Measurements from ENCODE around the gene KXD1. TPM values are rescaled to one million over a fixed set of nuclear protein-coding genes. Genes with fewer than 3 reads are reported as not detected.
A peak's percentile ranks its signal among the peaks of the same experiment; 100 is the strongest.

KXD1 gene
- total and polyA plus RNA-seq, 7 donors, result 84.9 to 122 (median 118) TPM

DNA sequence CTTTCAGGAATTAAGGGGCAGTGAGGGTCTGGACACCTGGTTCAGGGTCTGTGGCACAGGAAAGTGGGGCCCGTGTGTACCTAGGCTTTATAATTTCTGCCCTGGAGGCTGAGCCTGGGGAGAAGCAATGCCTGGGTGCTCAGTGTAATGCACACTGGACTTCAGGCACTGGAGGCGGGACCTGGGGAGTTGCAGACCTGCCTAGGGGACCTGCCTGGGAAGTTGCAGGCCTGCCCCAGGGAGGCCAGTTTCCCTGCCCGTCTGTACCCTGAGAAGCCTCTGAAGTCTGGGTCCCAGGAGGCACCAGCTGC, 52.5 kb downstream of the KXD1 start:
- TF ChIP-seq POLR2AphosphoS5 (IDR thresholded peaks at IDR 0.05) (no peak), EP300 (IDR thresholded peaks at IDR 0.05) (no peak), POLR2A (IDR thresholded peaks at IDR 0.05) (no peak)
- TF ChIP-seq, protein P1, sequence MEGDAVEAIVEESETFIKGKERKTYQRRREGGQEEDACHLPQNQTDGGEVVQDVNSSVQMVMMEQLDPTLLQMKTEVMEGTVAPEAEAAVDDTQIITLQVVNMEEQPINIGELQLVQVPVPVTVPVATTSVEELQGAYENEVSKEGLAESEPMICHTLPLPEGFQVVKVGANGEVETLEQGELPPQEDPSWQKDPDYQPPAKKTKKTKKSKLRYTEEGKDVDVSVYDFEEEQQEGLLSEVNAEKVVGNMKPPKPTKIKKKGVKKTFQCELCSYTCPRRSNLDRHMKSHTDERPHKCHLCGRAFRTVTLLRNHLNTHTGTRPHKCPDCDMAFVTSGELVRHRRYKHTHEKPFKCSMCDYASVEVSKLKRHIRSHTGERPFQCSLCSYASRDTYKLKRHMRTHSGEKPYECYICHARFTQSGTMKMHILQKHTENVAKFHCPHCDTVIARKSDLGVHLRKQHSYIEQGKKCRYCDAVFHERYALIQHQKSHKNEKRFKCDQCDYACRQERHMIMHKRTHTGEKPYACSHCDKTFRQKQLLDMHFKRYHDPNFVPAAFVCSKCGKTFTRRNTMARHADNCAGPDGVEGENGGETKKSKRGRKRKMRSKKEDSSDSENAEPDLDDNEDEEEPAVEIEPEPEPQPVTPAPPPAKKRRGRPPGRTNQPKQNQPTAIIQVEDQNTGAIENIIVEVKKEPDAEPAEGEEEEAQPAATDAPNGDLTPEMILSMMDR (IDR thresholded peaks at IDR 0.05), result no peak
- no peaks in the 10 kb centered on the region for H3K36me3 ChIP-seq
- intact Hi-C loops (cut with DNase I), result no loop called here
- no peak overlapping the region for H3K27ac ChIP-seq
- WGBS, 2 donors, result 16 to 34% methylated on average over 3 of the region's 3 CpGs
- H3K9me3 ChIP-seq, result no peaks in the 10 kb centered on the region
- H3K4me3 ChIP-seq, result no peak overlapping the region
- H3K27me3 ChIP-seq, result peaks cover 78 to 96% (median 89%) of the 10 kb centered on the region in 3 donors
- peaks cover 0 to 55% (median 47%) of the 10 kb centered on the region in 4 donors for H3K4me1 ChIP-seq
- DNase-seq, result no peak

- H3K27ac ChIP-seq, result no peak overlapping the region
- H3K9me3 ChIP-seq, result no peaks in the 10 kb centered on the region
- WGBS, 2 donors, result 3 to 4% methylated on average over 45 of the region's 45 CpGs
- H3K36me3 ChIP-seq, result no peaks in the 10 kb centered on the region
- peaks cover 74 to 96% (median 84%) of the 10 kb centered on the region in 3 donors for H3K27me3 ChIP-seq
- intact Hi-C loops (cut with DNase I), result no loop called here
- H3K4me3 ChIP-seq, result no peak overlapping the region
- DNase-seq, result no peak
- H3K4me1 ChIP-seq, result peaks cover 0 to 50% (median 44%) of the 10 kb centered on the region in 4 donors
- TF ChIP-seq EP300 (IDR thresholded peaks at IDR 0.05), result no peak
- no peak for TF ChIP-seq POLR2A (IDR thresholded peaks at IDR 0.05)
- TF ChIP-seq POLR2AphosphoS5 (IDR thresholded peaks at IDR 0.05), result no peak
- TF ChIP-seq, protein P1 (IDR thresholded peaks at IDR 0.05), result no peak
These were observed 53.1 kb downstream of the KXD1 start for GRCh38 chr19:18610556-18611326.

DNA sequence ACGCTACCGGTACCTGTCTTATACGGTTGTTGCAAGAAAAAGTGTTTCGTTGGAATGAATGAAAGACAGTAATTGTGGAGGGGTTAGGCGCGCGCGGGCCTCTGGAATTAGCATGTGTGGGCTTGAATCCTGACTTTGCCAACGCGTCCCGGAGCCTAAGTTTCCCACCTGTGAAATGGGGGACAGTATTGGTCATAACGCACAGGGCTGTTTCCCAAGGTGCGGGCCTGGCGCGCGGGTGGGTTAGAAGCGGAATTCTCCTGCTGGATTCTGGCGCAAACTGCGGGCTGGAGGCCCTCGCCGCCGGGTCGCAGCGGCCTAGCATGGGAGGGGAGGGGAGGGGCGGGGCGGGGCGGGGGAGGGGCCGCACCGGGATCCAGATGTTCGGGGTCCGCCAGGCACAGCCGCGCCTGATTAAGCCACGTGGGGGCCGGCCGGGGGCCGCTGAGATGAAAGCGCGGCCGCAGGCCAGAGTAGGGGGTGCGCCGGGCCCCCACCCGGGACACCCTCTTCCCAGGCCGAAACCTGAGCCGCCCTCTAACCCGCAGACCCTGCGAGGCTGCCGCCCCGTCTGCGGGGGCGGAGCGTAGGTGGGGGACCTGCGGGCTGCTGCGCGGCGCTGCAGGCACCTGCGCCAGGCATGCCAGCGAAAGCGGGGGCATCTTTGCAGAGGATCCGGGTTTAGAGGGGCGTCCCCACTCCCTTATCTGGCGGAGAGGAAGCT, 53.8 kb downstream of the KXD1 start:
- TF ChIP-seq, protein P1 (IDR thresholded peaks at IDR 0.05), result no peak
- TF ChIP-seq POLR2AphosphoS5 (IDR thresholded peaks at IDR 0.05) (no peak), EP300 (IDR thresholded peaks at IDR 0.05) (no peak)
- peak overlapping the region in 2 of 4 donors; percentile 52 to 59 for H3K4me3 ChIP-seq
- peaks cover 0 to 44% (median 38%) of the 10 kb centered on the region in 4 donors for H3K4me1 ChIP-seq
- no peak overlapping the region for H3K27ac ChIP-seq
- no peaks in the 10 kb centered on the region for H3K36me3 ChIP-seq
- no peak for DNase-seq
- H3K9me3 ChIP-seq, result no peaks in the 10 kb centered on the region
- peaks cover 68 to 95% (median 77%) of the 10 kb centered on the region in 3 donors for H3K27me3 ChIP-seq
- intact Hi-C loops (cut with DNase I), result no loop called here
- WGBS, 2 donors, result 1 to 2% methylated on average over 61 to 62 of the region's 62 CpGs

GRCh38 chr19:18612051-18612771, 54.5 kb downstream of the KXD1 start:
- Histone ChIP-seq H3K27me3 (peaks cover 63 to 98% (median 74%) of the 10 kb centered on the region in 3 donors), H3K4me3 (peak overlapping the region; percentile 14 to 59 (median 46)), H3K4me1 (peaks cover 0 to 39% (median 34%) of the 10 kb centered on the region in 4 donors), H3K36me3 (no peaks in the 10 kb centered on the region), H3K27ac (no peak overlapping the region), H3K9me3 (no peaks in the 10 kb centered on the region)
- intact Hi-C loops (cut with DNase I), result no loop called here
- WGBS, 2 donors, result 2 to 3% methylated on average over 30 of the region's 30 CpGs
- no peak for TF ChIP-seq POLR2A (IDR thresholded peaks at IDR 0.05)
- TF ChIP-seq POLR2AphosphoS5 (IDR thresholded peaks at IDR 0.05), result no peak
- TF ChIP-seq, protein P1 (IDR thresholded peaks at IDR 0.05), result no peak
- TF ChIP-seq EP300 (IDR thresholded peaks at IDR 0.05), result no peak
- no peak for DNase-seq

Data from sigmoid colon (tissue), 7 donors.